ENCODE data around the gene PLCXD3. TPM values are rescaled to one million over a fixed set of nuclear protein-coding genes. Genes with fewer than 3 reads are reported as not detected.

The PLCXD3 gene
- total RNA-seq, 1 experiment from 2014 or later = 0.04 TPM

DNA sequence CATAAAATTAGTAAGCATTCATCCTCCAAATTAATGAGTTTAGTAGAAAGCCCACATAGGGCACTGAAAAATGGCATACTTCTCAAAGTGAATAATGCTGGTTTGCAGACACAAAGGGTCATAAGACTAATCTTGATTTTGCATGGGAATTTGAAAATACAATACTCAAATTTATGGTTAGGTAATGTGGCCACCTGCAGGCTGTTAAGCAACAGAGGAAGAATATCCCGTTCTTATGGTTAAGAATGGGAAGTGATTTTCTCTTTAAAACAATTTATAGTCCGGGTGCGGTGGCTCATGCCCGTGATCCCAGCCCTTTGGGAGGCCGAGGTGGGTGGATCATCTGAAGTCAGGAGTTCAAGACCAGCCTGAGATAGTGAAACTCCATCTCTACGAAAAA, 9.4 kb upstream of the PLCXD3 start (continued):
- TF ChIP-seq, protein P1, sequence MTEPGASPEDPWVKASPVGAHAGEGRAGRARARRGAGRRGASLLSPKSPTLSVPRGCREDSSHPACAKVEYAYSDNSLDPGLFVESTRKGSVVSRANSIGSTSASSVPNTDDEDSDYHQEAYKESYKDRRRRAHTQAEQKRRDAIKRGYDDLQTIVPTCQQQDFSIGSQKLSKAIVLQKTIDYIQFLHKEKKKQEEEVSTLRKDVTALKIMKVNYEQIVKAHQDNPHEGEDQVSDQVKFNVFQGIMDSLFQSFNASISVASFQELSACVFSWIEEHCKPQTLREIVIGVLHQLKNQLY (CRISPR knock-in tag; IDR thresholded peaks at IDR 0.05) = no peak
- TF ChIP-seq TP53 (CRISPR knock-in tag; IDR thresholded peaks at IDR 0.05) = no peak

DNA sequence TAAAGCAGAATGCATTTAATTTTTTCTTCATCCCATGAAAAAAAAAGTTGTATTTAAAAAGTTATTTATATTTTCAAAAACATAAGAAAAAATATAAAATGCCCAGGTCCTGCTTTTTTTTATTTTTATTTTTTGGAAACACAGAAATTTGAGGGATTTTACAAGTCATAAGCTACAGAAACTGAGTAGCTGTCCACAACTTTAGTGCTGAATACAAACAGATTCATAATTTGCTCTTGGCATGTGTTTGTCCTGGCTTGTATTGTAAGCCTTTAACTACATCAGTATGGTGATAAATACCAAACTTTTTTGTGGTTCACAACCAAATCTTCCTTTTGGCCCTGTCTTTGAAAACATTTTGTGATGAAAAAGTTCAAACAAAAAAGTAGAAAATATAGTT, 7.5 kb upstream of the PLCXD3 start:
- Mint-ChIP-seq H3K4me1 (peaks cover 4% of the 10 kb centered on the region), H3K27me3 (ENCODE audit: low read depth) (no peaks in the 10 kb centered on the region), H3K27ac (no peak overlapping the region), H3K36me3 (no peaks in the 10 kb centered on the region), H3K4me3 (no peak overlapping the region), H3K9me3 (no peaks in the 10 kb centered on the region)
- no peak for ATAC-seq
- no peak for DNase-seq (ENCODE audit: low spot score)
- TF ChIP-seq, protein P1 (CRISPR knock-in tag; IDR thresholded peaks at IDR 0.05) = no peak
- no peak for TF ChIP-seq GRHL2 (CRISPR knock-in tag; IDR thresholded peaks at IDR 0.05; ENCODE audit: insufficient replicate concordance, severe bottlenecking)
- no peak for TF ChIP-seq ELF4 (CRISPR knock-in tag; IDR thresholded peaks at IDR 0.05; ENCODE audit: low read depth)
- no peak for TF ChIP-seq IRF2 (CRISPR knock-in tag; IDR thresholded peaks at IDR 0.05; ENCODE audit: borderline replicate concordance, low read depth)
- no peak for TF ChIP-seq TEAD4 (CRISPR knock-in tag; IDR thresholded peaks at IDR 0.05)
- TF ChIP-seq ZNF423 (CRISPR knock-in tag; IDR thresholded peaks at IDR 0.05) = no peak
- TF ChIP-seq NFYB (CRISPR knock-in tag; conservative IDR thresholded peaks at IDR 0.05; ENCODE audit: low read depth) = no peak
- TF ChIP-seq, protein P2, sequence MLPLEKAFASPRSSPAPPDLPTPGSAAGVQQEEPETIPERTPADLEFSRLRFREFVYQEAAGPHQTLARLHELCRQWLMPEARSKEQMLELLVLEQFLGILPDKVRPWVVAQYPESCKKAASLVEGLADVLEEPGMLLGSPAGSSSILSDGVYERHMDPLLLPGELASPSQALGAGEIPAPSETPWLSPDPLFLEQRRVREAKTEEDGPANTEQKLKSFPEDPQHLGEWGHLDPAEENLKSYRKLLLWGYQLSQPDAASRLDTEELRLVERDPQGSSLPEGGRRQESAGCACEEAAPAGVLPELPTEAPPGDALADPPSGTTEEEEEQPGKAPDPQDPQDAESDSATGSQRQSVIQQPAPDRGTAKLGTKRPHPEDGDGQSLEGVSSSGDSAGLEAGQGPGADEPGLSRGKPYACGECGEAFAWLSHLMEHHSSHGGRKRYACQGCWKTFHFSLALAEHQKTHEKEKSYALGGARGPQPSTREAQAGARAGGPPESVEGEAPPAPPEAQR (CRISPR knock-in tag; IDR thresholded peaks at IDR 0.05) = no peak
- TF ChIP-seq MXD4 (CRISPR knock-in tag; IDR thresholded peaks at IDR 0.05; ENCODE audit: borderline replicate concordance) = no peak
- TF ChIP-seq, protein P3, sequence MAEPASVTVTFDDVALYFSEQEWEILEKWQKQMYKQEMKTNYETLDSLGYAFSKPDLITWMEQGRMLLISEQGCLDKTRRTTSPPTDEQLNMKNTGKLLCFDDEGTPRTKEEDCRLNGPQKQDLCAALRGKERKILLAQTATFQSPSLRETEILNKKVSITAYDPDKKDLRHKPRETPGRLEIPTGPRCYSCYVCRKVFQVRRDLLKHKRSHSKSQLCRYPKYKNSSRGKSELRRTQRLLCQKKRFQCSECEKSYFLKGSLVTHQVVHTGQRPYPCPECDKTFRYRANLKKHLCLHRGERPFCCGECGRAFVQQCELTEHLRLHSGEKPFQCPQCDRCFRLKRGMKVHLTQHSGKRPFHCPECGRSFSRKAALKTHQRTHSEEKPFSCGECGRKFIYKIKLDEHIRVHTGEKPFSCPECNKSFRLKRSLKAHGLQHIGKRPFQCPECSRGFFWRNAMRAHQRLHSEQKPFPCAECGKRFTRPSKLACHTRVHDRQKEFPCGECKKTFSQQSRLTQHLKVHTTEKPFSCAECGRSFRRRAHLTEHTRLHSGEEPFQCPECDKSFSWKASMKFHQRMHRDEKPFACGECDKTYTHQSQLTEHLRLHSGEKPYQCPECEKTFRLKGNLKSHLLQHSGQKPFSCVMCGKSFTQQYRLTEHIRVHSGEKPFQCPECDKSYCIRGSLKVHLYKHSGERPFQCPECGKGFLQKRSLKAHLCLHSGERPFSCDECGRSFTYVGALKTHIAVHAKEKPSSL (CRISPR knock-in tag; conservative IDR thresholded peaks at IDR 0.05) = no peak
- no peak for TF ChIP-seq MYBL2 (CRISPR knock-in tag; IDR thresholded peaks at IDR 0.05)
- TF ChIP-seq, protein P4, sequence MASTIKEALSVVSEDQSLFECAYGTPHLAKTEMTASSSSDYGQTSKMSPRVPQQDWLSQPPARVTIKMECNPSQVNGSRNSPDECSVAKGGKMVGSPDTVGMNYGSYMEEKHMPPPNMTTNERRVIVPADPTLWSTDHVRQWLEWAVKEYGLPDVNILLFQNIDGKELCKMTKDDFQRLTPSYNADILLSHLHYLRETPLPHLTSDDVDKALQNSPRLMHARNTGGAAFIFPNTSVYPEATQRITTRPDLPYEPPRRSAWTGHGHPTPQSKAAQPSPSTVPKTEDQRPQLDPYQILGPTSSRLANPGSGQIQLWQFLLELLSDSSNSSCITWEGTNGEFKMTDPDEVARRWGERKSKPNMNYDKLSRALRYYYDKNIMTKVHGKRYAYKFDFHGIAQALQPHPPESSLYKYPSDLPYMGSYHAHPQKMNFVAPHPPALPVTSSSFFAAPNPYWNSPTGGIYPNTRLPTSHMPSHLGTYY (CRISPR knock-in tag; IDR thresholded peaks at IDR 0.05) = no peak
- TF ChIP-seq, protein P5, sequence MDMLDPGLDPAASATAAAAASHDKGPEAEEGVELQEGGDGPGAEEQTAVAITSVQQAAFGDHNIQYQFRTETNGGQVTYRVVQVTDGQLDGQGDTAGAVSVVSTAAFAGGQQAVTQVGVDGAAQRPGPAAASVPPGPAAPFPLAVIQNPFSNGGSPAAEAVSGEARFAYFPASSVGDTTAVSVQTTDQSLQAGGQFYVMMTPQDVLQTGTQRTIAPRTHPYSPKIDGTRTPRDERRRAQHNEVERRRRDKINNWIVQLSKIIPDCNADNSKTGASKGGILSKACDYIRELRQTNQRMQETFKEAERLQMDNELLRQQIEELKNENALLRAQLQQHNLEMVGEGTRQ (CRISPR knock-in tag; IDR thresholded peaks at IDR 0.05) = no peak
- TF ChIP-seq, protein P6, sequence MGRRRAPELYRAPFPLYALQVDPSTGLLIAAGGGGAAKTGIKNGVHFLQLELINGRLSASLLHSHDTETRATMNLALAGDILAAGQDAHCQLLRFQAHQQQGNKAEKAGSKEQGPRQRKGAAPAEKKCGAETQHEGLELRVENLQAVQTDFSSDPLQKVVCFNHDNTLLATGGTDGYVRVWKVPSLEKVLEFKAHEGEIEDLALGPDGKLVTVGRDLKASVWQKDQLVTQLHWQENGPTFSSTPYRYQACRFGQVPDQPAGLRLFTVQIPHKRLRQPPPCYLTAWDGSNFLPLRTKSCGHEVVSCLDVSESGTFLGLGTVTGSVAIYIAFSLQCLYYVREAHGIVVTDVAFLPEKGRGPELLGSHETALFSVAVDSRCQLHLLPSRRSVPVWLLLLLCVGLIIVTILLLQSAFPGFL (CRISPR knock-in tag; IDR thresholded peaks at IDR 0.05; ENCODE audit: borderline replicate concordance) = no peak
- POLR2A ChIA-PET = no interaction called here
- CTCF ChIA-PET = interaction anchor here (0.7 to 1.4 kb wide), 2 partner anchors 9 to 107 kb away, joined by 3 to 5 read pairs; no protein-coding TSS in a partner anchor

Data from WTC11 (cell line).